HEK293 (cell line): ENCODE results near the gene GALC.

Source experiments
- CTCF ChIA-PET: fragments of 350-600 bp; formaldehyde crosslinking; extraction: SDS; loops from one replicate; lab custom pipeline; 2021; ENCODE audit warnings: antibody characterized with exemption; lab: Yijun Ruan, JAX
- POLR2A ChIA-PET: fragments of 300-600 bp; formaldehyde crosslinking; extraction: SDS; loops from one replicate; lab custom pipeline; 2020; ENCODE audit warnings: antibody characterized with exemption, inconsistent platforms; lab: Yijun Ruan, JAX
- H3K27ac ChIP-seq: fragments of 200-500 bp; sonication (Bioruptor generic); 2 replicates; pipeline ENCODE4 v1.5.1; 2014; ENCODE audit warnings: low read depth, low read length, control low read depth, inconsistent platforms; ENCODE audit errors: extremely low read depth
- H3K36me3 ChIP-seq, 2 experiments: fragments of 200-500 bp in 1 of 2; sonication (Bioruptor generic) in 1 of 2; 1 replicate in 1 of 2; 2 replicates in 1 of 2; pipeline ENCODE4 v1.5.1; 2014 to 2017; ENCODE audit warnings: inconsistent platforms in 2 of 2, low read length in 2 of 2; ENCODE audit not compliant: control insufficient read depth in 2 of 2, insufficient read depth in 1 of 2
- H3K4me1 ChIP-seq: fragments of 200-500 bp; sonication (Bioruptor generic); 2 replicates; pipeline ENCODE4 v1.5.1; 2014; ENCODE audit warnings: mild to moderate bottlenecking, low read length, inconsistent platforms; ENCODE audit not compliant: control insufficient read depth, insufficient read depth
- H3K4me3 ChIP-seq: 2 replicates; pipeline ENCODE4 v1.5.1; 2011; ENCODE audit warnings: low read depth, mild to moderate bottlenecking, control low read depth, low read length, moderate library complexity
- H3K9me3 ChIP-seq: fragments of 200-500 bp; sonication (Bioruptor generic); 2 replicates; pipeline ENCODE4 v1.5.1; 2014; ENCODE audit warnings: low read depth, low read length, inconsistent platforms; ENCODE audit not compliant: control insufficient read depth, insufficient read depth
- BCL11A ChIP-seq: fragments of 450-650 bp; formaldehyde crosslinking; IDR thresholded peaks from 2 replicates; pipeline ENCODE4 v1.5.1; 2016; ENCODE audit warnings: low read depth, missing biosample characterization, missing genetic modification characterization
- HOXD13 ChIP-seq: sonication (generic); formaldehyde crosslinking; IDR thresholded peaks from 2 replicates; pipeline ENCODE4 v1.8.0; 2022; ENCODE audit warnings: missing genetic modification reagents, borderline replicate concordance
- ZNF138 ChIP-seq: fragments of 450-650 bp; formaldehyde crosslinking; IDR thresholded peaks from 2 replicates; pipeline ENCODE4 v1.5.1; 2016; ENCODE audit warnings: missing biosample characterization, missing genetic modification characterization, borderline replicate concordance
- ZNF140 ChIP-seq: fragments of 450-650 bp; formaldehyde crosslinking; IDR thresholded peaks from 2 replicates; pipeline ENCODE4 v1.5.1; 2016; ENCODE audit warnings: missing biosample characterization, missing genetic modification characterization
- ZNF214 ChIP-seq: fragments of 450-650 bp; formaldehyde crosslinking; IDR thresholded peaks from 2 replicates; pipeline ENCODE4 v1.5.1; 2017; ENCODE audit warnings: missing biosample characterization, mild to moderate bottlenecking, missing genetic modification characterization, borderline replicate concordance
- ZNF23 ChIP-seq: fragments of 450-650 bp; formaldehyde crosslinking; IDR thresholded peaks from 2 replicates; pipeline ENCODE4 v1.5.1; 2016; ENCODE audit warnings: missing biosample characterization, missing genetic modification characterization, borderline replicate concordance
- ZNF341 ChIP-seq: fragments of 450-650 bp; formaldehyde crosslinking; IDR thresholded peaks from 2 replicates; pipeline ENCODE4; 2016; ENCODE audit warnings: low read depth, missing biosample characterization, missing genetic modification characterization
- ZNF350 ChIP-seq: fragments of 450-650 bp; formaldehyde crosslinking; IDR thresholded peaks from 2 replicates; pipeline ENCODE4 v1.5.0; 2017; ENCODE audit warnings: missing biosample characterization, mild to moderate bottlenecking, missing genetic modification characterization
- ZNF48 ChIP-seq: fragments of 450-650 bp; formaldehyde crosslinking; IDR thresholded peaks from 2 replicates; pipeline ENCODE4 v1.5.1; 2016; ENCODE audit warnings: missing biosample characterization, missing genetic modification characterization
- ZNF529 ChIP-seq: fragments of 450-650 bp; formaldehyde crosslinking; IDR thresholded peaks from 2 replicates; pipeline ENCODE4 v1.5.1; 2017; ENCODE audit warnings: missing genetic modification characterization, missing biosample characterization; ENCODE audit not compliant: insufficient replicate concordance
- ZNF76 ChIP-seq: fragments of 450-650 bp; formaldehyde crosslinking; IDR thresholded peaks from 2 replicates; pipeline ENCODE4; 2016; ENCODE audit warnings: low read depth, missing biosample characterization, missing genetic modification characterization, borderline replicate concordance
- ZNF785 ChIP-seq: fragments of 450-650 bp; formaldehyde crosslinking; IDR thresholded peaks from 2 replicates; pipeline ENCODE4 v1.5.1; 2016; ENCODE audit warnings: missing biosample characterization, missing genetic modification characterization
- TF ChIP-seq, protein P1 (sequence below): fragments of 450-650 bp; formaldehyde crosslinking; optimal IDR thresholded peaks from 2 replicates; pipeline ENCODE3; 2016; ENCODE audit warnings: missing biosample characterization, mild to moderate bottlenecking, missing genetic modification characterization
- TF ChIP-seq, protein P2 (sequence below): fragments of 450-650 bp; formaldehyde crosslinking; IDR thresholded peaks from 2 replicates; pipeline ENCODE4 v1.5.1; 2017; ENCODE audit warnings: missing biosample characterization, missing genetic modification characterization
- TF ChIP-seq, protein P3 (sequence below): fragments of 450-650 bp; formaldehyde crosslinking; IDR thresholded peaks from 2 replicates; pipeline ENCODE4 v1.5.1; 2016; ENCODE audit warnings: missing biosample characterization, missing genetic modification characterization
- TF ChIP-seq, protein P4 (sequence below): fragments of 450-650 bp; formaldehyde crosslinking; IDR thresholded peaks from 2 replicates; pipeline ENCODE4 v1.5.1; 2016; ENCODE audit warnings: missing biosample characterization, missing genetic modification characterization
- TF ChIP-seq, protein P5 (sequence below): IDR thresholded peaks from 2 replicates; pipeline ENCODE4 v1.6.1; 2011; ENCODE audit warnings: mild to moderate bottlenecking, low read depth, low read length, borderline replicate concordance
- TF ChIP-seq, protein P6 (sequence below): sonication (generic); formaldehyde crosslinking; IDR thresholded peaks from 2 replicates; pipeline ENCODE4 v1.8.1; 2022; ENCODE audit warnings: mild to moderate bottlenecking, moderate library complexity, missing genetic modification reagents
- TF ChIP-seq, protein P7 (sequence below): fragments of 450-650 bp; formaldehyde crosslinking; IDR thresholded peaks from 2 replicates; pipeline ENCODE4 v1.5.1; 2016; ENCODE audit warnings: missing biosample characterization, missing genetic modification characterization

The GALC gene

DNA sequence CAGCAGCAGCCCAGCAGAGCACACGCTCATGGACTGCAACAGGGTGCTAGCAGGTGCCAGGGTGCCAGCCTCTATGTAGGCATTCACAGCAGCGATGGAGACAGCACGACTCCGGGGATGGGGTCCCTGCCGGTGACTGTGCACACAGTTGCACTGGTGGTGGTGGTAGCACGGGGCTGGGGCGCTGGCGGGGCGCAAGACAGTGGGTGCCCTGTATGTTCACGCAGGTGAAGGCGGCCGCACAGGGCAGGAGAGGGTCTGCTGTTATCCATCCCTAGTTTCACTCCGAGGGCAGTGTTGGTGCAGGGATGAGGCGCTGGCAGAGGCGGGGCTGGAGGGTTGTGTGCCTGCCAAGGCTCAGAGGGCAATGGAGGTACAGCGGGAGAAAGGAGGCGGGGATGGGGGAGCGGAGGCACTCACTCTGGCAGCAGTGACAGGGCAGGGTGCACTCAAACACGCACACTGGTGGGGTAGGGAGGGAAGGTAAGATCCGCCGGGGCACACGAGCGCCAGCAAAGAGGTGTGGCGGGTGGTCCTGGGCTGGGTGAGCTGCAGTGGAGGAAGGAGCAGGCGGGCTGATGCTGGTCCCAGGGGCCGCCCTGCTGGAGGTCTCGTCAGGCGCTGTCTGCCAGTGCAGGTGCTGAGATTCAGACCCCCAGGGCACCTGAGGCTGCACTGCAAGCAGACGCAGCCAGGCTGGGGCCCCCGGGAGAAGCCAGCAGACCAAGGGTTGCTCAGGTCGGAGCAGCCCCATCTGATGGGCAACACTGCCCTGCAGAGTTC, 76.7 kb downstream of the GALC start:
- CTCF ChIA-PET: no interaction called here
- TF ChIP-seq ZNF23 (no peak), ZNF529 (tag by site-specific recombination) (no peak), ZNF785 (no peak), HOXD13 (CRISPR knock-in tag) (no peak)
- TF ChIP-seq, protein P1, sequence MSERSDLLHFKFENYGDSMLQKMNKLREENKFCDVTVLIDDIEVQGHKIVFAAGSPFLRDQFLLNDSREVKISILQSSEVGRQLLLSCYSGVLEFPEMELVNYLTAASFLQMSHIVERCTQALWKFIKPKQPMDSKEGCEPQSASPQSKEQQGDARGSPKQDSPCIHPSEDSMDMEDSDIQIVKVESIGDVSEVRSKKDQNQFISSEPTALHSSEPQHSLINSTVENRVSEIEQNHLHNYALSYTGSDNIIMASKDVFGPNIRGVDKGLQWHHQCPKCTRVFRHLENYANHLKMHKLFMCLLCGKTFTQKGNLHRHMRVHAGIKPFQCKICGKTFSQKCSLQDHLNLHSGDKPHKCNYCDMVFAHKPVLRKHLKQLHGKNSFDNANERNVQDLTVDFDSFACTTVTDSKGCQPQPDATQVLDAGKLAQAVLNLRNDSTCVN (tag by site-specific recombination): no peak
- TF ChIP-seq, protein P2, sequence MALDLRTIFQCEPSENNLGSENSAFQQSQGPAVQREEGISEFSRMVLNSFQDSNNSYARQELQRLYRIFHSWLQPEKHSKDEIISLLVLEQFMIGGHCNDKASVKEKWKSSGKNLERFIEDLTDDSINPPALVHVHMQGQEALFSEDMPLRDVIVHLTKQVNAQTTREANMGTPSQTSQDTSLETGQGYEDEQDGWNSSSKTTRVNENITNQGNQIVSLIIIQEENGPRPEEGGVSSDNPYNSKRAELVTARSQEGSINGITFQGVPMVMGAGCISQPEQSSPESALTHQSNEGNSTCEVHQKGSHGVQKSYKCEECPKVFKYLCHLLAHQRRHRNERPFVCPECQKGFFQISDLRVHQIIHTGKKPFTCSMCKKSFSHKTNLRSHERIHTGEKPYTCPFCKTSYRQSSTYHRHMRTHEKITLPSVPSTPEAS (tag by site-specific recombination): no peak
- POLR2A ChIA-PET: no interaction called here

DNA sequence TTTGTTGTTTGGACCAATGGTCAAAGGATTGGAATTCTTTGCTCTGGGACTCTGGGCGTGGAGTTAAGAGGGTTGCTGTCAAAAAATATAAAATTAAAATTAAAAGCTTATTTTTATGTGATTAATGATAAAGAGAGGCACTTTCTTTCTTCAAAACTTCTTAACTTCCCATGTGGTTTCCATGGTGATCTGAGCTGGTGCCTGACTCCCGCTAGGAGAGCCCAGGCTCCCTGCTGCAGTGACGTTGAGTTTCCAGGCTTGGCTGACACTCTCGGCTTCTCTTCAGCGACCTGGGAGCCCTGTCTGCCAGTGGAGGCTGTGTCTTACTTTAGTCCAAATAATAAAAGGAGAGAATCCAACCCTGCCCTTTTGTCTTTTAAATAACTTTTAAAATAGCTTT, 84.4 kb downstream of the GALC start:
- no peak overlapping the region for H3K4me3 ChIP-seq
- TF ChIP-seq, protein P3, sequence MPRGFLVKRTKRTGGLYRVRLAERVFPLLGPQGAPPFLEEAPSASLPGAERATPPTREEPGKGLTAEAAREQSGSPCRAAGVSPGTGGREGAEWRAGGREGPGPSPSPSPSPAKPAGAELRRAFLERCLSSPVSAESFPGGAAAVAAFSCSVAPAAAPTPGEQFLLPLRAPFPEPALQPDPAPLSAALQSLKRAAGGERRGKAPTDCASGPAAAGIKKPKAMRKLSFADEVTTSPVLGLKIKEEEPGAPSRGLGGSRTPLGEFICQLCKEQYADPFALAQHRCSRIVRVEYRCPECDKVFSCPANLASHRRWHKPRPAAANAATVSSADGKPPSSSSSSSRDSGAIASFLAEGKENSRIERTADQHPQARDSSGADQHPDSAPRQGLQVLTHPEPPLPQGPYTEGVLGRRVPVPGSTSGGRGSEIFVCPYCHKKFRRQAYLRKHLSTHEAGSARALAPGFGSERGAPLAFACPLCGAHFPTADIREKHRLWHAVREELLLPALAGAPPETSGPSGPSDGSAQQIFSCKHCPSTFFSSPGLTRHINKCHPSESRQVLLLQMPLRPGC (tag by site-specific recombination): no peak
- TF ChIP-seq ZNF76 (tag by site-specific recombination) (no peak), ZNF341 (tag by site-specific recombination) (no peak), ZNF350 (tag by site-specific recombination) (no peak), ZNF214 (no peak), ZNF140 (no peak), ZNF138 (tag by site-specific recombination) (no peak), BCL11A (no peak), ZNF48 (tag by site-specific recombination) (no peak), ZNF529 (tag by site-specific recombination) (no peak)
- TF ChIP-seq, protein P4, sequence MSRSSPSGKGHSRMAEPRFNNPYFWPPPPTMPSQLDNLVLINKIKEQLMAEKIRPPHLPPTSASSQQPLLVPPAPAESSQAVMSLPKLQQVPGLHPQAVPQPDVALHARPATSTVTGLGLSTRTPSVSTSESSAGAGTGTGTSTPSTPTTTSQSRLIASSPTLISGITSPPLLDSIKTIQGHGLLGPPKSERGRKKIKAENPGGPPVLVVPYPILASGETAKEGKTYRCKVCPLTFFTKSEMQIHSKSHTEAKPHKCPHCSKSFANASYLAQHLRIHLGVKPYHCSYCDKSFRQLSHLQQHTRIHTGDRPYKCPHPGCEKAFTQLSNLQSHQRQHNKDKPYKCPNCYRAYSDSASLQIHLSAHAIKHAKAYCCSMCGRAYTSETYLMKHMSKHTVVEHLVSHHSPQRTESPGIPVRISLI (tag by site-specific recombination): no peak
- TF ChIP-seq, protein P5, sequence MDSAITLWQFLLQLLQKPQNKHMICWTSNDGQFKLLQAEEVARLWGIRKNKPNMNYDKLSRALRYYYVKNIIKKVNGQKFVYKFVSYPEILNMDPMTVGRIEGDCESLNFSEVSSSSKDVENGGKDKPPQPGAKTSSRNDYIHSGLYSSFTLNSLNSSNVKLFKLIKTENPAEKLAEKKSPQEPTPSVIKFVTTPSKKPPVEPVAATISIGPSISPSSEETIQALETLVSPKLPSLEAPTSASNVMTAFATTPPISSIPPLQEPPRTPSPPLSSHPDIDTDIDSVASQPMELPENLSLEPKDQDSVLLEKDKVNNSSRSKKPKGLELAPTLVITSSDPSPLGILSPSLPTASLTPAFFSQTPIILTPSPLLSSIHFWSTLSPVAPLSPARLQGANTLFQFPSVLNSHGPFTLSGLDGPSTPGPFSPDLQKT: no peak
- TF ChIP-seq, protein P6, sequence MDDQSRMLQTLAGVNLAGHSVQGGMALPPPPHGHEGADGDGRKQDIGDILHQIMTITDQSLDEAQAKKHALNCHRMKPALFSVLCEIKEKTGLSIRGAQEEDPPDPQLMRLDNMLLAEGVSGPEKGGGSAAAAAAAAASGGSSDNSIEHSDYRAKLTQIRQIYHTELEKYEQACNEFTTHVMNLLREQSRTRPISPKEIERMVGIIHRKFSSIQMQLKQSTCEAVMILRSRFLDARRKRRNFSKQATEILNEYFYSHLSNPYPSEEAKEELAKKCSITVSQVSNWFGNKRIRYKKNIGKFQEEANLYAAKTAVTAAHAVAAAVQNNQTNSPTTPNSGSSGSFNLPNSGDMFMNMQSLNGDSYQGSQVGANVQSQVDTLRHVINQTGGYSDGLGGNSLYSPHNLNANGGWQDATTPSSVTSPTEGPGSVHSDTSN (CRISPR knock-in tag): no peak
- TF ChIP-seq, protein P7, sequence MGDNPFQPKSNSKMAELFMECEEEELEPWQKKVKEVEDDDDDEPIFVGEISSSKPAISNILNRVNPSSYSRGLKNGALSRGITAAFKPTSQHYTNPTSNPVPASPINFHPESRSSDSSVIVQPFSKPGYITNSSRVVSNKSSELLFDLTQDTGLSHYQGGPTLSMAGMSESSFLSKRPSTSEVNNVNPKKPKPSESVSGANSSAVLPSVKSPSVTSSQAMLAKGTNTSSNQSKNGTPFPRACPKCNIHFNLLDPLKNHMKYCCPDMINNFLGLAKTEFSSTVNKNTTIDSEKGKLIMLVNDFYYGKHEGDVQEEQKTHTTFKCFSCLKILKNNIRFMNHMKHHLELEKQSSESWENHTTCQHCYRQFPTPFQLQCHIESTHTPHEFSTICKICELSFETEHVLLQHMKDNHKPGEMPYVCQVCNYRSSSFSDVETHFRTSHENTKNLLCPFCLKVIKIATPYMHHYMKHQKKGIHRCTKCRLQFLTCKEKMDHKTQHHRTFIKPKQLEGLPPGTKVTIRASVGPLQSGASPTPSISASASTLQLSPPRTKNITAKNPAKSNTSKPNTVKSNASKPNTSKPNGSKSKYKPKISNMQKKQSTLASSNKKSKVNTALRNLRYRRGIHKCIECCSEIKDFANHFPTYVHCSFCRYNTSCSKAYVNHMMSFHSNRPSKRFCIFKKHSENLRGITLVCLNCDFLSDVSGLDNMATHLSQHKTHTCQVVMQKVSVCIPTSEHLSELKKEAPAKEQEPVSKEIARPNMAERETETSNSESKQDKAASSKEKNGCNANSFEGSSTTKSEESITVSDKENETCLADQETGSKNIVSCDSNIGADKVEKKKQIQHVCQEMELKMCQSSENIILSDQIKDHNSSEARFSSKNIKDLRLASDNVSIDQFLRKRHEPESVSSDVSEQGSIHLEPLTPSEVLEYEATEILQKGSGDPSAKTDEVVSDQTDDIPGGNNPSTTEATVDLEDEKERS (tag by site-specific recombination): no peak
- TF ChIP-seq, all 188 proteins: peak for 0
- ChIA-PET POLR2A (no interaction called here), CTCF (interaction anchor here (1.0 kb wide), 1 partner anchor 11 kb away, joined by 3 read pairs; no protein-coding TSS in a partner anchor)
- Histone ChIP-seq H3K9me3 (no peaks in the 10 kb centered on the region; the same call in 1 of the 2 replicates), H3K36me3 (no peaks in the 10 kb centered on the region), H3K27ac (no peak overlapping the region), H3K4me1 (no peaks in the 10 kb centered on the region)

More for the DNA sequence above, 76.7 kb downstream of the GALC start:
- no peak overlapping the region for H3K4me3 ChIP-seq
- H3K36me3 ChIP-seq: no peaks in the 10 kb centered on the region
- H3K4me1 ChIP-seq: no peaks in the 10 kb centered on the region
- no peaks in the 10 kb centered on the region for H3K9me3 ChIP-seq
- no peak overlapping the region for H3K27ac ChIP-seq
